OCI-LY1 (cell line): ENCODE results near the gene MDGA2.
A peak's percentile ranks its signal among the peaks of the same experiment; 100 is the strongest.

Source experiments
- H2AFZ ChIP-seq: fragments of 200-600 bp; sonication (generic), shearing (Covaris generic); 2 replicates; pipeline ENCODE4 v1.6.0; 2014; ENCODE audit warnings: antibody characterized with exemption, mild to moderate bottlenecking, low read length
- H3F3A ChIP-seq: fragments of 200-600 bp; sonication (generic), shearing (Covaris generic); 2 replicates; pipeline ENCODE4 v1.6.0; 2014; ENCODE audit warnings: mild to moderate bottlenecking, antibody characterized with exemption, low read length, moderate library complexity; ENCODE audit not compliant: insufficient read depth
- H3K27ac ChIP-seq: fragments of 200-600 bp; sonication (generic); 2 replicates; pipeline ENCODE4 v1.5.1; 2014; ENCODE audit warnings: low read length, mixed run types, mild to moderate bottlenecking, low read depth; ENCODE audit not compliant: poor library complexity, severe bottlenecking
- H3K27me3 ChIP-seq: fragments of 200-600 bp; sonication (generic); 2 replicates; pipeline ENCODE4 v1.6.0; 2014; ENCODE audit warnings: antibody characterized with exemption, mild to moderate bottlenecking, low read length, moderate library complexity; ENCODE audit not compliant: insufficient read depth
- H3K36me3 ChIP-seq: fragments of 200-600 bp; sonication (generic); 2 replicates; pipeline ENCODE4 v1.6.1; 2014; ENCODE audit warnings: mild to moderate bottlenecking, antibody characterized with exemption, low read length, moderate library complexity, mixed read lengths; ENCODE audit not compliant: insufficient read depth
- H3K4me1 ChIP-seq: fragments of 200-600 bp; sonication (generic); 2 replicates; pipeline ENCODE4 v1.5.1; 2014; ENCODE audit warnings: mild to moderate bottlenecking, low read length, moderate library complexity; ENCODE audit not compliant: insufficient read depth, severe bottlenecking
- H3K4me2 ChIP-seq: fragments of 200-600 bp; sonication (generic), shearing (Covaris generic); 2 replicates; pipeline ENCODE4 v1.6.1; 2014; ENCODE audit warnings: low read length
- H3K4me3 ChIP-seq: fragments of 200-600 bp; sonication (generic); 2 replicates; pipeline ENCODE4 v1.5.1; 2014; ENCODE audit warnings: low read length, low read depth, mild to moderate bottlenecking, mixed read lengths; ENCODE audit not compliant: poor library complexity, severe bottlenecking
- H3K79me2 ChIP-seq: fragments of 200-600 bp; shearing (Covaris generic); 2 replicates; pipeline ENCODE4 v1.6.1; 2016; ENCODE audit warnings: mixed run types, low read length, mixed read lengths; ENCODE audit not compliant: insufficient read depth
- H3K9ac ChIP-seq: fragments of 200-600 bp; sonication (generic), shearing (Covaris generic); 2 replicates; pipeline ENCODE4 v1.6.1; 2014; ENCODE audit warnings: mild to moderate bottlenecking, low read length, mixed read lengths
- H3K9me2 ChIP-seq: fragments of 200-600 bp; sonication (generic), shearing (Covaris generic); 2 replicates; pipeline ENCODE4 v1.6.1; 2014; ENCODE audit warnings: low read depth, mild to moderate bottlenecking, low read length, mixed read lengths
- H3K9me3 ChIP-seq: fragments of 200-600 bp; shearing (Covaris generic); 2 replicates; pipeline ENCODE4 v1.6.1; 2014; ENCODE audit warnings: low read length, mixed read lengths
- H4K20me1 ChIP-seq: fragments of 200-600 bp; sonication (generic), shearing (Covaris generic); 2 replicates; pipeline ENCODE4 v1.6.0; 2016; ENCODE audit warnings: mild to moderate bottlenecking, low read length; ENCODE audit not compliant: insufficient read depth
- EZH2 ChIP-seq: fragments of 200-600 bp; sonication (generic), shearing (Covaris generic); IDR thresholded peaks from 2 replicates; pipeline ENCODE4 v1.8.0; 2017; ENCODE audit warnings: borderline replicate concordance, mixed run types, mild to moderate bottlenecking, antibody characterized with exemption, low read length, moderate library complexity, mixed read lengths
- TF ChIP-seq, protein P1 (sequence below): fragments of 200-600 bp; sonication (generic), shearing (Covaris generic); IDR thresholded peaks from 2 replicates; pipeline ENCODE4 v1.5.1; 2017; ENCODE audit warnings: mild to moderate bottlenecking, antibody characterized with exemption, low read length, moderate library complexity, mixed read lengths

Gene MDGA2

DNA sequence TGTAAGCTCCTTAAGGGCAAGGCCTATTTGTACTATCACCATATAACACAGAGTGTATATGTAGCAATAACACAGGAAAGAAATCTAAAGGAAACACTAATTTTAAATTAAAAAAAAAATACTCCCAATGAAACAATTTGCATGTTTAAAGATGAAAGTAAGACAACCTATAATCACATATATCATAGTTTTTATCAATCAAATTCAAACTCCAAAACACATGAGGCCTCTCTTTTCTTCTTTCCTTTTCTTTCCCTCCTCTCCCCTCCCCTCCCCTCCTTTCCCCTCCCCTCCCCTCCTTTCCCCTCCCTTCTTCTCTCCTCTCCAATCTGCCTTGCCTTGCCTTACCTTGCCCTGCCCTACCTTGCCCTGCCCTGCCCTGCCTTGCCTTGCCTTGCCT is 618.0 kb downstream of the MDGA2 start:
- H3F3A ChIP-seq = no peaks in the 10 kb centered on the region
- no peak overlapping the region for H3K4me3 ChIP-seq
- H2AFZ ChIP-seq = no peak overlapping the region
- no peak for TF ChIP-seq EZH2
- TF ChIP-seq, protein P1, sequence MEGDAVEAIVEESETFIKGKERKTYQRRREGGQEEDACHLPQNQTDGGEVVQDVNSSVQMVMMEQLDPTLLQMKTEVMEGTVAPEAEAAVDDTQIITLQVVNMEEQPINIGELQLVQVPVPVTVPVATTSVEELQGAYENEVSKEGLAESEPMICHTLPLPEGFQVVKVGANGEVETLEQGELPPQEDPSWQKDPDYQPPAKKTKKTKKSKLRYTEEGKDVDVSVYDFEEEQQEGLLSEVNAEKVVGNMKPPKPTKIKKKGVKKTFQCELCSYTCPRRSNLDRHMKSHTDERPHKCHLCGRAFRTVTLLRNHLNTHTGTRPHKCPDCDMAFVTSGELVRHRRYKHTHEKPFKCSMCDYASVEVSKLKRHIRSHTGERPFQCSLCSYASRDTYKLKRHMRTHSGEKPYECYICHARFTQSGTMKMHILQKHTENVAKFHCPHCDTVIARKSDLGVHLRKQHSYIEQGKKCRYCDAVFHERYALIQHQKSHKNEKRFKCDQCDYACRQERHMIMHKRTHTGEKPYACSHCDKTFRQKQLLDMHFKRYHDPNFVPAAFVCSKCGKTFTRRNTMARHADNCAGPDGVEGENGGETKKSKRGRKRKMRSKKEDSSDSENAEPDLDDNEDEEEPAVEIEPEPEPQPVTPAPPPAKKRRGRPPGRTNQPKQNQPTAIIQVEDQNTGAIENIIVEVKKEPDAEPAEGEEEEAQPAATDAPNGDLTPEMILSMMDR = no peak
- no peak overlapping the region for H3K27ac ChIP-seq
- no peaks in the 10 kb centered on the region for H3K9me2 ChIP-seq
- no peaks in the 10 kb centered on the region for H3K27me3 ChIP-seq
- no peak overlapping the region for H3K9ac ChIP-seq
- no peaks in the 10 kb centered on the region for H3K79me2 ChIP-seq
- no peaks in the 10 kb centered on the region for H3K36me3 ChIP-seq
- H3K9me3 ChIP-seq = no peaks in the 10 kb centered on the region
- no peaks in the 10 kb centered on the region for H3K4me1 ChIP-seq
- no peak overlapping the region for H3K4me2 ChIP-seq
- no peaks in the 10 kb centered on the region for H4K20me1 ChIP-seq

DNA sequence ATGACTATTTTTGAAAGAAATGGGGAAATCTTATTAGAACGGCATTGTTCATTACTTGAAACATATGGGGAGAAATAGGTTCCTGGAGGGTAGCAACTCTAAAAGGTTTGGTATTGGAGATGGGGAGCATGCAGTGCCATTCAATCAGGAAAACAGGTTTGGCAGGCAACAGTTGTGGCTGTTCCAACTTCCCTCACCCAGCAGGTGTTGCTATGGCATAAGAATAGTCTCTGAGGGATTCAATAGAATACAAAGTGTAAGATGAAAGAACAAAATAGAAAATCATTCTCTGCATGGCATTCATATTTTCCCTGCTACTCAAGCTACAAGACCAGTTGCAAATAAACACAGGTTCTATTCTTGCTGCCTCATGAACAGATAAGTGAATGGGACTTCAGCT is 630.6 kb downstream of the MDGA2 start:
- Histone ChIP-seq H3K27me3 (no peaks in the 10 kb centered on the region), H3F3A (no peaks in the 10 kb centered on the region), H3K4me3 (no peak overlapping the region), H4K20me1 (no peaks in the 10 kb centered on the region), H3K27ac (no peak overlapping the region), H3K4me1 (no peaks in the 10 kb centered on the region), H2AFZ (no peak overlapping the region), H3K9me3 (no peaks in the 10 kb centered on the region), H3K9me2 (no peaks in the 10 kb centered on the region), H3K9ac (no peak overlapping the region), H3K4me2 (no peak overlapping the region), H3K79me2 (no peaks in the 10 kb centered on the region), H3K36me3 (no peaks in the 10 kb centered on the region)
- no peak for TF ChIP-seq EZH2
- TF ChIP-seq, protein P1 = no peak

DNA sequence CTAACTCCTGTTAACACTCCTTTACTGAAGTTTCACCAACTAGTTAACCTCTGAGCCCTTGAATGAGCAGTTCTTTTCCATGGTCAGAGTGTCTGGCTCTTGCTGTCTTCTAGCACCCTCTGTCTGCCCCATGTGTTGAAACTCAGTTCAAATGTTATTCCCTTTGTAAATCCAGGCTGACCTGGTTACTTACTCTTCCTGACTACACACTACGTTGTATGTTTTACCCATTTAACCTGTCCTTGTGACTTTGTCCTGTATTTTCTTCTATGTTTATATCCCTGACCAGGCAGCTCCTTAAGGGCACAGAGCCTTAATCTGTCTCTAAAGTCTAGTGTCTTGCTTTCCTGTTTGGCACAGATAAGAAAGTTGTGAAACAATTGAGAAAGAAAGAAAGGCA is 634.9 kb downstream of the MDGA2 start:
- Histone ChIP-seq H4K20me1 (no peaks in the 10 kb centered on the region), H3K27ac (no peak overlapping the region), H3K36me3 (no peaks in the 10 kb centered on the region), H3K9ac (no peak overlapping the region), H3K4me3 (no peak overlapping the region), H3F3A (no peaks in the 10 kb centered on the region), H3K79me2 (no peaks in the 10 kb centered on the region), H3K4me1 (no peaks in the 10 kb centered on the region), H2AFZ (no peak overlapping the region), H3K27me3 (no peaks in the 10 kb centered on the region), H3K9me2 (no peaks in the 10 kb centered on the region), H3K9me3 (no peaks in the 10 kb centered on the region), H3K4me2 (no peak overlapping the region)
- TF ChIP-seq, protein P1 = peak; percentile 12; the same call in 1 of the 2 replicates
- no peak for TF ChIP-seq EZH2
